ENCODE data around the gene CCDC40. TPM values are rescaled to one million over a fixed set of nuclear protein-coding genes. Genes with fewer than 3 reads are reported as not detected.
A peak's percentile ranks its signal among the peaks of the same experiment; 100 is the strongest.

The CCDC40 gene
- total RNA-seq, 1 donor from 2014 or later = 29.6 TPM

DNA sequence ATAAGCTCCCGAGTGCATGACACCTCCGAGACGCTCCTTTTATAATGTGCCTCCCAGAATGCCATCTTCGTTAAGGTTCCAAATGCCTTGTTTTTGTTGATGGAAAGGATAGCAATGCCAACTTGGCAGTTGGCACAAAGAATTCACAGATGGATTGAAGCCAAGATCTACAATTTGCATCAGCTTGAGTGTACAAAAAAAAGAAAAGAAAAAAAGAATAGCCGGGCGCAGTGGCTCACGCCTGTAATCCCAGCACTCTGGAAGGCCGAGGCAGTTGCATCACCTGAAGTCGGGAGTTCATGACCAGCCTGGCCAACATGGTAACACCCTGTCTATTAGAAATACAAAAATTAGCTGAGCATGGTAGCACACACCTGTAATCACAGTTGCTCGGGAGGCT, 8.4 kb upstream of the CCDC40 start:
- no peak overlapping the region for H3K27ac Mint-ChIP-seq
- peaks cover 4% of the 10 kb centered on the region for H3K9me3 Mint-ChIP-seq
- H3K4me3 Mint-ChIP-seq = no peak overlapping the region
- H3K27me3 Mint-ChIP-seq = no peaks in the 10 kb centered on the region
- TF ChIP-seq CTCF (conservative IDR thresholded peaks at IDR 0.05) = no peak
- H3K4me1 Mint-ChIP-seq (ENCODE audit: unreplicated experiment) = peaks cover 42% of the 10 kb centered on the region
- no peak for DNase-seq (ENCODE audit: extremely low spot score, unreplicated experiment)
- peaks cover 7% of the 10 kb centered on the region for H3K36me3 Mint-ChIP-seq

DNA sequence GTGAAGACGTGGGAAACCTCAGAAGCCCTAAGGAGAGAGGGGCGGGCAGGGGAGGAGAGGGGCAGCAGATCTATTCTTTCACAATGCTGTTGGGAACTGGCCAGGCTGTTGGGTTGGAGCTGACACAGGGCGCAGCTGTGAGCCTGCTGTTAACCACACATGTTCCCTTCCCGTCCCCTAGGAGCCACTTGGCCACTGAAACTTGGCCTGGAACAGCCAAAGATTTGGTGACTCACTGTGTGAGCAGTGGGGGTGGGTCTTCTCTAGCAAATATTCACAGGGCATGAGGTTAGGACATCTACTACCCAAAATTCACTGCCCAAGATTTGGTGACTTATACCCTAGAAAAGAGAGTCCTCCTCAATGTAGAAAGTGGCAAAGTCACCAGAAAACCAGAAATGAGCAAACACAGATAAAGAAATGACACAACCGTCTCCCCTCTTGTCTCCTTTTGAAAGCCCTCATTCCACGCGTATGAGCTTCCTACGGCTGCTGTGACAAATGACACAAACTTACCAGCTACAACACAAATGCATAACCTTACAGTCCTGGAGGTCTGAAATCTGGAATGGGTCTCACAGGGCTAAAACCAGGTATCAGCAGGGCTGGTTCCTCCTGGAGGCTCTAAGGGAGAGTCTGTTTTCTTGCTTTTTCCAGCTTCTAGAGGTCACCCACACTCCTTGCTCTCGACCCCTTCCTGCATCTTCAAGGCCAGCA, 7.0 kb upstream of the CCDC40 start:
- Mint-ChIP-seq H3K4me3 (no peak overlapping the region), H3K4me1 (ENCODE audit: unreplicated experiment) (peaks cover 45% of the 10 kb centered on the region), H3K9me3 (peaks cover 4% of the 10 kb centered on the region), H3K36me3 (peaks cover 7% of the 10 kb centered on the region), H3K27ac (no peak overlapping the region), H3K27me3 (no peaks in the 10 kb centered on the region)
- DNase-seq (ENCODE audit: extremely low spot score, unreplicated experiment) = no peak
- no peak for TF ChIP-seq CTCF (conservative IDR thresholded peaks at IDR 0.05)

- Mint-ChIP-seq H3K4me3 (no peak overlapping the region), H3K27ac (peak overlapping the region; percentile 23), H3K9me3 (peaks cover 4% of the 10 kb centered on the region), H3K4me1 (ENCODE audit: unreplicated experiment) (peaks cover 48% of the 10 kb centered on the region), H3K36me3 (peaks cover 7% of the 10 kb centered on the region), H3K27me3 (no peaks in the 10 kb centered on the region)
- DNase-seq (ENCODE audit: extremely low spot score, unreplicated experiment) = no peak
- TF ChIP-seq CTCF (conservative IDR thresholded peaks at IDR 0.05) = no peak
These were observed 5.6 kb upstream of the CCDC40 start for GRCh38 chr17:80030730-80031410.

GRCh38 chr17:80031691-80032430, 4.6 kb upstream of the CCDC40 start:
- Mint-ChIP-seq H3K27ac (no peak overlapping the region), H3K36me3 (peaks cover 7% of the 10 kb centered on the region), H3K4me1 (ENCODE audit: unreplicated experiment) (peaks cover 39% of the 10 kb centered on the region), H3K27me3 (no peaks in the 10 kb centered on the region), H3K9me3 (peaks cover 4% of the 10 kb centered on the region), H3K4me3 (peak overlapping the region; percentile 49)
- DNase-seq (ENCODE audit: extremely low spot score, unreplicated experiment) = no peak
- no peak for TF ChIP-seq CTCF (conservative IDR thresholded peaks at IDR 0.05)

- Mint-ChIP-seq H3K4me3 (peak overlapping the region; percentile 35), H3K27ac (no peak overlapping the region)
These were observed 3.7 kb upstream of the CCDC40 start for GRCh38 chr17:80032614-80033171.

More at GRCh38 chr17:80032614-80033171, 3.7 kb upstream of the CCDC40 start:
- no peak for TF ChIP-seq CTCF (conservative IDR thresholded peaks at IDR 0.05)
- H3K27me3 Mint-ChIP-seq = no peaks in the 10 kb centered on the region
- peaks cover 4% of the 10 kb centered on the region for H3K9me3 Mint-ChIP-seq
- peaks cover 37% of the 10 kb centered on the region for H3K4me1 Mint-ChIP-seq (ENCODE audit: unreplicated experiment)
- no peak for DNase-seq (ENCODE audit: extremely low spot score, unreplicated experiment)
- H3K36me3 Mint-ChIP-seq = peaks cover 7% of the 10 kb centered on the region

All from type B pancreatic cell (in vitro differentiated cells).